NCI-H128 (cell line): ENCODE measurements around the gene MAP3K2.

Experiments
- DNase-seq: peaks from one replicate; lab custom pipeline; 2025; ENCODE audit not compliant: unreplicated experiment; lab: John Stamatoyannopoulos, UW

MAP3K2 gene

GRCh38 chr2:127387655-127388422, at the start of gene MAP3K2:
Gene MAP3K2 (minus strand): TSS chr2:127387975. CDS start chr2:127343129, 44,846 bp downstream.
- DNase-seq = peak; percentile 79

- DNase-seq = no peak
Measured at GRCh38 chr2:127437056-127437455, 49.3 kb upstream of the MAP3K2 start.

- DNase-seq = no peak
Measured at GRCh38 chr2:127434515-127434914, 46.7 kb upstream of the MAP3K2 start.

GRCh38 chr2:127431408-127432023, 43.7 kb upstream of the MAP3K2 start:
- DNase-seq = no peak

GRCh38 chr2:127429844-127430425, 42.2 kb upstream of the MAP3K2 start:
- DNase-seq = no peak

- no peak for DNase-seq
Measured at GRCh38 chr2:127429291-127429690, 41.5 kb upstream of the MAP3K2 start.

GRCh38 chr2:127428815-127429109, 41.0 kb upstream of the MAP3K2 start:
- DNase-seq = no peak

GRCh38 chr2:127428057-127428814, 40.5 kb upstream of the MAP3K2 start:
- DNase-seq = no peak

- no peak for DNase-seq
Measured at GRCh38 chr2:127427376-127428056, 39.7 kb upstream of the MAP3K2 start.

- no peak for DNase-seq
Measured at GRCh38 chr2:127426501-127427354, 39.0 kb upstream of the MAP3K2 start.

- DNase-seq = no peak
Measured at GRCh38 chr2:127425540-127426490, 38.0 kb upstream of the MAP3K2 start.

- no peak for DNase-seq
Measured at GRCh38 chr2:127424598-127425520, 37.1 kb upstream of the MAP3K2 start.

- no peak for DNase-seq
Measured at GRCh38 chr2:127423880-127424279, 36.1 kb upstream of the MAP3K2 start.

GRCh38 chr2:127423478-127423843, 35.7 kb upstream of the MAP3K2 start:
- no peak for DNase-seq

- DNase-seq = no peak
Measured at GRCh38 chr2:127422559-127423477, 35.0 kb upstream of the MAP3K2 start.

GRCh38 chr2:127421871-127422558, 34.2 kb upstream of the MAP3K2 start:
- no peak for DNase-seq
